ENCODE measurements around the gene GRK3. TPM values are rescaled to one million over a fixed set of nuclear protein-coding genes. Genes with fewer than 3 reads are reported as not detected.

Gene GRK3
- total RNA-seq, 1 experiment from 2014 or later: 14.6 TPM

DNA sequence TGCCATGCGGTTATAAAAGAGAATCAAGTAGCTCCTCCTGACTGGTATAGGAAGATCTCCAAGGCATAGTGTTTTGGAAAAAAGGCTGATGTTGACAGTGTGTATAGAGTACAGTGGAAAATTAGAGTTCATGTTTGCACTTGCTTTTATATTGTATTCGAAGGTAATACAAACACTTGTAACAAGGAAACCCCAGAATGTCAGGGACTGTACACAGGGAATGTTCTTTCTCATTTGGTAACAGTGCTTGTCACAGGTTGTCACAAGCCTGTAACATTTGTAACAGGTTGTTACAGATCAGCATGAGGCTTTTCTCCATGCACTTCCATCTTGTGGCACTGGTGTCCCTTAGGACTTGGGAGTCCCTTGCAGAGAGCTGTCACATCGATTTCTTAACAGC lies 64.0 kb downstream of the GRK3 start:
- no peak for TF ChIP-seq SIN3A (IDR thresholded peaks at IDR 0.05; ENCODE audit: low read depth)
- no peak for TF ChIP-seq POLR2A (IDR thresholded peaks at IDR 0.05; ENCODE audit: borderline replicate concordance, extremely low read depth, insufficient read depth, insufficient read length)
- TF ChIP-seq YY1 (IDR thresholded peaks at IDR 0.05; ENCODE audit: extremely low read depth, insufficient replicate concordance, low read depth, low read length): no peak
- TF ChIP-seq ZNF274 (IDR thresholded peaks at IDR 0.05; ENCODE audit: low read depth, low read length): no peak
- TF ChIP-seq EZH2 (IDR thresholded peaks at IDR 0.05): no peak
- TF ChIP-seq EGR1 (IDR thresholded peaks at IDR 0.05; ENCODE audit: low read depth): no peak
- TF ChIP-seq, protein P1, sequence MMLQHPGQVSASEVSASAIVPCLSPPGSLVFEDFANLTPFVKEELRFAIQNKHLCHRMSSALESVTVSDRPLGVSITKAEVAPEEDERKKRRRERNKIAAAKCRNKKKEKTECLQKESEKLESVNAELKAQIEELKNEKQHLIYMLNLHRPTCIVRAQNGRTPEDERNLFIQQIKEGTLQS (IDR thresholded peaks at IDR 0.05): no peak
- TF ChIP-seq, protein P2, sequence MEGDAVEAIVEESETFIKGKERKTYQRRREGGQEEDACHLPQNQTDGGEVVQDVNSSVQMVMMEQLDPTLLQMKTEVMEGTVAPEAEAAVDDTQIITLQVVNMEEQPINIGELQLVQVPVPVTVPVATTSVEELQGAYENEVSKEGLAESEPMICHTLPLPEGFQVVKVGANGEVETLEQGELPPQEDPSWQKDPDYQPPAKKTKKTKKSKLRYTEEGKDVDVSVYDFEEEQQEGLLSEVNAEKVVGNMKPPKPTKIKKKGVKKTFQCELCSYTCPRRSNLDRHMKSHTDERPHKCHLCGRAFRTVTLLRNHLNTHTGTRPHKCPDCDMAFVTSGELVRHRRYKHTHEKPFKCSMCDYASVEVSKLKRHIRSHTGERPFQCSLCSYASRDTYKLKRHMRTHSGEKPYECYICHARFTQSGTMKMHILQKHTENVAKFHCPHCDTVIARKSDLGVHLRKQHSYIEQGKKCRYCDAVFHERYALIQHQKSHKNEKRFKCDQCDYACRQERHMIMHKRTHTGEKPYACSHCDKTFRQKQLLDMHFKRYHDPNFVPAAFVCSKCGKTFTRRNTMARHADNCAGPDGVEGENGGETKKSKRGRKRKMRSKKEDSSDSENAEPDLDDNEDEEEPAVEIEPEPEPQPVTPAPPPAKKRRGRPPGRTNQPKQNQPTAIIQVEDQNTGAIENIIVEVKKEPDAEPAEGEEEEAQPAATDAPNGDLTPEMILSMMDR (IDR thresholded peaks at IDR 0.05 in 2 of 3, conservative IDR thresholded peaks at IDR 0.05 in 1 of 3; ENCODE audit: borderline replicate concordance in 1 of 3, insufficient read depth in 1 of 3, low read depth in 2 of 3, low read length in 2 of 3): no peak
- ChIA-PET CTCF (no interaction called here), POLR2A (no interaction called here), RAD21 (ENCODE audit: low non-redundant PET in 1 of 2, low total read pairs in 2 of 2, uncharacterized antibody in 2 of 2, unreplicated experiment in 2 of 2) (no interaction called here)
- no peak overlapping the region for H3K4me2 ChIP-seq (ENCODE audit: low read length)
- no peak overlapping the region for H3K9ac ChIP-seq (ENCODE audit: low read length)
- ATAC-seq (no peak), DNase-seq (ENCODE audit: low read depth, low spot score) (no peak)
- no TSS peak for BruUV-seq (replicated peaks)
- intact Hi-C loops (cut with micrococcal nuclease): no loop called here
- no peaks in the 10 kb centered on the region for H3K36me3 ChIP-seq (ENCODE audit: control insufficient read depth in 1 of 2, insufficient read depth in 2 of 2, low read length in 2 of 2)
- H3K27me3 ChIP-seq (ENCODE audit: insufficient read depth, low read length): no peaks in the 10 kb centered on the region
- no peak overlapping the region for H3K4me3 ChIP-seq (replicated peaks in 1 of 2; ENCODE audit: low read depth in 1 of 2, low read length in 2 of 2)
- H4K20me1 ChIP-seq (ENCODE audit: insufficient read depth): no peaks in the 10 kb centered on the region
- H3K79me2 ChIP-seq (ENCODE audit: insufficient read depth, low read length): no peaks in the 10 kb centered on the region
- H3K4me1 ChIP-seq (ENCODE audit: control insufficient read depth in 1 of 2, insufficient read depth in 2 of 2, low read length in 2 of 2): no peaks in the 10 kb centered on the region
- H3K9me3 ChIP-seq (ENCODE audit: control insufficient read depth in 1 of 2, insufficient read depth in 1 of 2, low read depth in 1 of 2, low read length in 2 of 2): no peaks in the 10 kb centered on the region
- no peak overlapping the region for H2AFZ ChIP-seq (ENCODE audit: low read depth, low read length, poor library complexity, severe bottlenecking)
- no peaks in the 10 kb centered on the region for H3K9me2 ChIP-seq (ENCODE audit: insufficient read depth)
- no peak overlapping the region for H3K27ac ChIP-seq (ENCODE audit: low read depth, low read length)

DNA sequence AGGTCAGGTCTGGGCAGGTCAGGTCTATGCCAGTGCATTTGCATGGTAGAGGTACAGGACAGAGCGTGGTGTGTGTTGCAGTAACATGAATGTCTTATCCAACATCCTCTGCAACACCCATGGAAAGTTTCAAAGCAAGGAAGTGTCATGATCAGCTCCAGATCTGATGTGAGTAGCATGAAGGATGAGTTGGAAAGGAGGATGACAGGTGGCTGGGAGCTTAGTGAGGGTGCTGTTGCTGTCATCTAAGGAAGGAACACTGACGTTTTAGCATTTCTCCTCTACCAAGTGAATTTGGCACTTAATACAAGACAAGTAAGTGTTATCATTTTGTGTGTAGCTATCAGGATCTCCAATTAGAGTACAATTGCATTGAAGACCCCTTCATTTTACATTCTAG lies 65.1 kb downstream of the GRK3 start:
- intact Hi-C loops (cut with micrococcal nuclease): no loop called here
- ATAC-seq (no peak), DNase-seq (ENCODE audit: low read depth, low spot score) (no peak)
- Histone ChIP-seq H3K9me3 (ENCODE audit: control insufficient read depth in 1 of 2, insufficient read depth in 1 of 2, low read depth in 1 of 2, low read length in 2 of 2) (no peaks in the 10 kb centered on the region), H3K4me2 (ENCODE audit: low read length) (no peak overlapping the region), H4K20me1 (ENCODE audit: insufficient read depth) (no peaks in the 10 kb centered on the region), H3K27me3 (ENCODE audit: insufficient read depth, low read length) (no peaks in the 10 kb centered on the region), H3K79me2 (ENCODE audit: insufficient read depth, low read length) (peaks cover 4% of the 10 kb centered on the region), H3K9me2 (ENCODE audit: insufficient read depth) (no peaks in the 10 kb centered on the region), H3K4me3 (replicated peaks in 1 of 2; ENCODE audit: low read depth in 1 of 2, low read length in 2 of 2) (no peak overlapping the region), H2AFZ (ENCODE audit: low read depth, low read length, poor library complexity, severe bottlenecking) (no peak overlapping the region), H3K36me3 (ENCODE audit: control insufficient read depth in 1 of 2, insufficient read depth in 2 of 2, low read length in 2 of 2) (no peaks in the 10 kb centered on the region), H3K27ac (ENCODE audit: low read depth, low read length) (no peak overlapping the region), H3K4me1 (ENCODE audit: control insufficient read depth in 1 of 2, insufficient read depth in 2 of 2, low read length in 2 of 2) (no peaks in the 10 kb centered on the region), H3K9ac (ENCODE audit: low read length) (no peak overlapping the region)
- RAD21 ChIA-PET (ENCODE audit: low non-redundant PET in 1 of 2, low total read pairs in 2 of 2, uncharacterized antibody in 2 of 2, unreplicated experiment in 2 of 2): interaction anchor here in 1 of 2 experiments (0.6 kb wide), 1 partner anchor 123 kb away, joined by 5 read pairs; no protein-coding TSS in a partner anchor
- BruUV-seq (replicated peaks): no TSS peak
- POLR2A ChIA-PET: no interaction called here
- CTCF ChIA-PET: no interaction called here
- no peak for TF ChIP-seq EZH2phosphoT487 (IDR thresholded peaks at IDR 0.05; ENCODE audit: borderline replicate concordance)
- TF ChIP-seq JUND (IDR thresholded peaks at IDR 0.05): no peak
- TF ChIP-seq, protein P3, sequence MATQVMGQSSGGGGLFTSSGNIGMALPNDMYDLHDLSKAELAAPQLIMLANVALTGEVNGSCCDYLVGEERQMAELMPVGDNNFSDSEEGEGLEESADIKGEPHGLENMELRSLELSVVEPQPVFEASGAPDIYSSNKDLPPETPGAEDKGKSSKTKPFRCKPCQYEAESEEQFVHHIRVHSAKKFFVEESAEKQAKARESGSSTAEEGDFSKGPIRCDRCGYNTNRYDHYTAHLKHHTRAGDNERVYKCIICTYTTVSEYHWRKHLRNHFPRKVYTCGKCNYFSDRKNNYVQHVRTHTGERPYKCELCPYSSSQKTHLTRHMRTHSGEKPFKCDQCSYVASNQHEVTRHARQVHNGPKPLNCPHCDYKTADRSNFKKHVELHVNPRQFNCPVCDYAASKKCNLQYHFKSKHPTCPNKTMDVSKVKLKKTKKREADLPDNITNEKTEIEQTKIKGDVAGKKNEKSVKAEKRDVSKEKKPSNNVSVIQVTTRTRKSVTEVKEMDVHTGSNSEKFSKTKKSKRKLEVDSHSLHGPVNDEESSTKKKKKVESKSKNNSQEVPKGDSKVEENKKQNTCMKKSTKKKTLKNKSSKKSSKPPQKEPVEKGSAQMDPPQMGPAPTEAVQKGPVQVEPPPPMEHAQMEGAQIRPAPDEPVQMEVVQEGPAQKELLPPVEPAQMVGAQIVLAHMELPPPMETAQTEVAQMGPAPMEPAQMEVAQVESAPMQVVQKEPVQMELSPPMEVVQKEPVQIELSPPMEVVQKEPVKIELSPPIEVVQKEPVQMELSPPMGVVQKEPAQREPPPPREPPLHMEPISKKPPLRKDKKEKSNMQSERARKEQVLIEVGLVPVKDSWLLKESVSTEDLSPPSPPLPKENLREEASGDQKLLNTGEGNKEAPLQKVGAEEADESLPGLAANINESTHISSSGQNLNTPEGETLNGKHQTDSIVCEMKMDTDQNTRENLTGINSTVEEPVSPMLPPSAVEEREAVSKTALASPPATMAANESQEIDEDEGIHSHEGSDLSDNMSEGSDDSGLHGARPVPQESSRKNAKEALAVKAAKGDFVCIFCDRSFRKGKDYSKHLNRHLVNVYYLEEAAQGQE (IDR thresholded peaks at IDR 0.05; ENCODE audit: low read depth): no peak
- TF ChIP-seq ELF1 (IDR thresholded peaks at IDR 0.05; ENCODE audit: borderline replicate concordance, low read depth): no peak
- TF ChIP-seq EGR1 (IDR thresholded peaks at IDR 0.05; ENCODE audit: low read depth): no peak
- TF ChIP-seq CEBPB (IDR thresholded peaks at IDR 0.05; ENCODE audit: low read depth): no peak
- TF ChIP-seq, protein P2 (IDR thresholded peaks at IDR 0.05 in 2 of 3, conservative IDR thresholded peaks at IDR 0.05 in 1 of 3; ENCODE audit: borderline replicate concordance in 1 of 3, insufficient read depth in 1 of 3, low read depth in 2 of 3, low read length in 2 of 3): no peak
